Right lobe of liver (tissue), 6 donors: ENCODE data around the gene ASAP2. TPM values are rescaled to one million over a fixed set of nuclear protein-coding genes. Genes with fewer than 3 reads are reported as not detected.

ENCODE experiments used
- ATAC-seq, 4 donors: fragments of 200-7000 bp; cut with Tn5 transposase; one replicate each; pipeline ENCODE4 v1.9.1; 2020; ENCODE audit warnings: mild to moderate bottlenecking in 4 of 4, moderate library complexity in 4 of 4
- DNase-seq, 3 donors: peaks; one replicate each; pipeline ENCODE4 v3.0.0-alpha.2; 2020
- H3K27ac ChIP-seq, 3 donors: fragments of 200-600 bp; one replicate each; pipeline ENCODE4 v1.8.0; 2022
- H3K27me3 ChIP-seq, 2 donors: fragments of 200-600 bp; one replicate each; pipeline ENCODE4 v1.8.0; 2022
- H3K36me3 ChIP-seq, 4 donors: fragments of 200-600 bp; sonication (generic) in 1 of 4; one replicate each; pipeline versions ENCODE4 v1.5.1 to v1.8.0; 2017 to 2022; ENCODE audit warnings: control low read depth in 1 of 4
- H3K4me1 ChIP-seq, 4 donors: fragments of 200-600 bp; sonication (generic) in 1 of 4; one replicate each; pipeline versions ENCODE4 v1.5.1 to v1.8.0; 2017 to 2022; ENCODE audit warnings: control low read depth in 1 of 4
- H3K4me3 ChIP-seq, 3 donors: fragments of 200-600 bp; one replicate each; pipeline ENCODE4 v1.8.0; 2022
- H3K9me3 ChIP-seq, 4 donors: fragments of 200-600 bp; sonication (generic) in 1 of 4; one replicate each; pipeline versions ENCODE4 v1.5.1 to v1.8.0; 2017 to 2022; ENCODE audit warnings: control low read depth in 1 of 4
- POLR2A ChIP-seq: fragments of 450-650 bp; IDR thresholded peaks from one replicate; pipeline ENCODE4 v1.6.1; 2017; ENCODE audit warnings: antibody characterized with exemption, mild to moderate bottlenecking
- WGBS: methylation state at CpG from one replicate; pipeline ENCODE4 v1.1.6; 2018; ENCODE audit warnings: low coverage, low lambda C conversion rate; ENCODE audit not compliant: insufficient coverage; ENCODE audit errors: missing lambda C conversion rate; 5-methylcytosine and 5-hydroxymethylcytosine counted together
- intact Hi-C, 2 donors: fragments of 100-400 bp; cut with DNase I; formaldehyde crosslinking; loops; one replicate each; pipeline versions ENCODE4 v1.11.2 to v1.14.1; 2022
- total RNA-seq, 6 experiments: library from RNA; depleted of rRNA in 2 of 6; stranded (reverse); fragments of >200 nt in 2 of 6; fragmentation: NEBNext Ultra II Directional in 3 of 6; extraction: Animal tissue kit (Norgen Biotek cat#: 25700) in 3 of 6; gene quantifications; one replicate each; pipeline versions ENCODE4 v1.1.0 to v1.2.4, GENCODE V29; 2016 to 2023
- TF ChIP-seq, protein P1 (sequence below), 4 donors: fragments of 200-600 bp in 3 of 4; fragments of 450-650 bp in 1 of 4; IDR thresholded peaks; one replicate each; pipeline versions ENCODE4 v1.5.1 to v1.8.0; 2016 to 2022; ENCODE audit warnings: antibody characterized with exemption in 4 of 4, mild to moderate bottlenecking in 2 of 4
- donor health status: DM: no; HTN: yes; CAD: no.
- donor health status: DM: no; HTN: no; CAD: no.
- donor health status: DM: no; HTN: no; CAD: no.
- donor health status: DM: no; HTN: yes; CAD: no.
- donor health status: DM: no; HTN: yes; CAD: no.

Gene ASAP2
- total RNA-seq, 6 experiments from 2014 or later: 2.4 to 5.2 (median 3.9) TPM

DNA sequence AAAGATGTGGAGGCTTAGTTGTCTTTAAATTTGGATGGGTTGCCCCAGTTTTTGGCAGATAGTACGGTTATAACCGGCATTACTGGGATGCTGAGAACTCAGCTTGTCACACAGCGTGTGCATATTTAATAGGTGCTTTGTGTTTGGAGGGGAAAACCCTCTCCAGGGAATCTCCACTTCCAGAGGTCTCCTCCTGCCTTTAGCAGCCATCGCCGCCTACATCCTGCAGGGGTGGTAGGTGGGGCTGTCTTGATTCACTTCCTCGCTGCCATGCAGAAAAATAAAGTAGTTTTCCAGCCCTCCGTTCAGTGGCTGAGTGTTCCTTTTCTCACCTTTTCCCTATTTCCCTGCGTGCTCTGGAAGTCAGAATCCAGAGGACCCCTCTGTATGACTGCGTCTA lies 140.3 kb downstream of the ASAP2 start:
- intact Hi-C loops: no loop called here
- peaks cover 0 to 19% (median 7%) of the 10 kb centered on the region in 4 donors for H3K4me1 ChIP-seq
- no peaks in the 10 kb centered on the region for H3K9me3 ChIP-seq
- H3K27me3 ChIP-seq: no peaks in the 10 kb centered on the region
- H3K27ac ChIP-seq: peak overlapping the region in 1 of 3 donors; percentile 31
- TF ChIP-seq, protein P1, sequence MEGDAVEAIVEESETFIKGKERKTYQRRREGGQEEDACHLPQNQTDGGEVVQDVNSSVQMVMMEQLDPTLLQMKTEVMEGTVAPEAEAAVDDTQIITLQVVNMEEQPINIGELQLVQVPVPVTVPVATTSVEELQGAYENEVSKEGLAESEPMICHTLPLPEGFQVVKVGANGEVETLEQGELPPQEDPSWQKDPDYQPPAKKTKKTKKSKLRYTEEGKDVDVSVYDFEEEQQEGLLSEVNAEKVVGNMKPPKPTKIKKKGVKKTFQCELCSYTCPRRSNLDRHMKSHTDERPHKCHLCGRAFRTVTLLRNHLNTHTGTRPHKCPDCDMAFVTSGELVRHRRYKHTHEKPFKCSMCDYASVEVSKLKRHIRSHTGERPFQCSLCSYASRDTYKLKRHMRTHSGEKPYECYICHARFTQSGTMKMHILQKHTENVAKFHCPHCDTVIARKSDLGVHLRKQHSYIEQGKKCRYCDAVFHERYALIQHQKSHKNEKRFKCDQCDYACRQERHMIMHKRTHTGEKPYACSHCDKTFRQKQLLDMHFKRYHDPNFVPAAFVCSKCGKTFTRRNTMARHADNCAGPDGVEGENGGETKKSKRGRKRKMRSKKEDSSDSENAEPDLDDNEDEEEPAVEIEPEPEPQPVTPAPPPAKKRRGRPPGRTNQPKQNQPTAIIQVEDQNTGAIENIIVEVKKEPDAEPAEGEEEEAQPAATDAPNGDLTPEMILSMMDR (IDR thresholded peaks at IDR 0.05): no peak
- no peak for TF ChIP-seq POLR2A
- 86% methylated on average over 7 of the region's 9 CpGs for WGBS
- H3K4me3 ChIP-seq: no peak overlapping the region
- no peaks in the 10 kb centered on the region for H3K36me3 ChIP-seq
- ATAC-seq (no peak), DNase-seq (no peak)

- Histone ChIP-seq H3K27me3 (no peaks in the 10 kb centered on the region), H3K4me3 (no peak overlapping the region), H3K9me3 (no peaks in the 10 kb centered on the region), H3K4me1 (peaks cover 0 to 19% (median 7%) of the 10 kb centered on the region in 4 donors), H3K36me3 (no peaks in the 10 kb centered on the region), H3K27ac (peak overlapping the region in 2 of 3 donors; percentile 5 to 31)
- TF ChIP-seq POLR2A: no peak
- TF ChIP-seq, protein P1 (IDR thresholded peaks at IDR 0.05): no peak
- intact Hi-C loops: no loop called here
- peak; percentile 72 to 82 (median 74) for ATAC-seq
- 21% methylated on average over 6 of the region's 6 CpGs for WGBS
- peak in 1 of 3 donors; percentile 42 for DNase-seq
These were observed 140.8 kb downstream of the ASAP2 start for GRCh38 chr2:9347411-9347881.

- intact Hi-C loops: no loop called here
- H3K4me1 ChIP-seq: no peaks in the 10 kb centered on the region
- ATAC-seq (no peak), DNase-seq (no peak)
- no peak overlapping the region for H3K4me3 ChIP-seq
- 77% methylated on average over 6 of the region's 12 CpGs for WGBS
- no peaks in the 10 kb centered on the region for H3K9me3 ChIP-seq
- no peak overlapping the region for H3K27ac ChIP-seq
- no peak for TF ChIP-seq POLR2A
- TF ChIP-seq, protein P1 (IDR thresholded peaks at IDR 0.05): no peak
- H3K27me3 ChIP-seq: no peaks in the 10 kb centered on the region
- H3K36me3 ChIP-seq: no peaks in the 10 kb centered on the region
These were observed 147.7 kb downstream of the ASAP2 start for GRCh38 chr2:9354318-9354717.

- Histone ChIP-seq H3K27me3 (no peaks in the 10 kb centered on the region), H3K9me3 (no peaks in the 10 kb centered on the region), H3K27ac (no peak overlapping the region), H3K4me3 (no peak overlapping the region), H3K36me3 (no peaks in the 10 kb centered on the region), H3K4me1 (no peaks in the 10 kb centered on the region)
- intact Hi-C loops: no loop called here
- ATAC-seq: no peak
- TF ChIP-seq POLR2A: no peak
- TF ChIP-seq, protein P1 (IDR thresholded peaks at IDR 0.05): no peak
- DNase-seq: no peak
- WGBS: 67% methylated on average over 3 of the region's 3 CpGs
These were observed 148.7 kb downstream of the ASAP2 start for GRCh38 chr2:9355270-9355669.

GRCh38 chr2:9355716-9356115 lies 149.1 kb downstream of the ASAP2 start:
- H3K36me3 ChIP-seq: no peaks in the 10 kb centered on the region
- no peak for DNase-seq
- H3K9me3 ChIP-seq: no peaks in the 10 kb centered on the region
- H3K4me3 ChIP-seq: no peak overlapping the region
- intact Hi-C loops: no loop called here
- 83% methylated on average over 4 of the region's 4 CpGs for WGBS
- TF ChIP-seq, protein P1 (IDR thresholded peaks at IDR 0.05): no peak
- TF ChIP-seq POLR2A: no peak
- H3K4me1 ChIP-seq: no peaks in the 10 kb centered on the region
- H3K27ac ChIP-seq: no peak overlapping the region
- ATAC-seq: no peak
- H3K27me3 ChIP-seq: no peaks in the 10 kb centered on the region
